OCI-LY1 (cell line): Measurements from ENCODE around the gene CACNA1B.
"Not testable (repeated sequence)": the region's sequence is repeated elsewhere in the genome, so short reads cannot be mapped to it uniquely, and the experiment has no call there.

ENCODE experiments used
- H2AFZ ChIP-seq: fragments of 200-600 bp; sonication (generic), shearing (Covaris generic); 2 replicates; pipeline ENCODE4 v1.6.0; 2014; ENCODE audit warnings: antibody characterized with exemption, mild to moderate bottlenecking, low read length
- H3F3A ChIP-seq: fragments of 200-600 bp; sonication (generic), shearing (Covaris generic); 2 replicates; pipeline ENCODE4 v1.6.0; 2014; ENCODE audit warnings: mild to moderate bottlenecking, antibody characterized with exemption, low read length, moderate library complexity; ENCODE audit not compliant: insufficient read depth
- H3K27ac ChIP-seq: fragments of 200-600 bp; sonication (generic); 2 replicates; pipeline ENCODE4 v1.5.1; 2014; ENCODE audit warnings: low read length, mixed run types, mild to moderate bottlenecking, low read depth; ENCODE audit not compliant: poor library complexity, severe bottlenecking
- H3K27me3 ChIP-seq: fragments of 200-600 bp; sonication (generic); 2 replicates; pipeline ENCODE4 v1.6.0; 2014; ENCODE audit warnings: antibody characterized with exemption, mild to moderate bottlenecking, low read length, moderate library complexity; ENCODE audit not compliant: insufficient read depth
- H3K36me3 ChIP-seq: fragments of 200-600 bp; sonication (generic); 2 replicates; pipeline ENCODE4 v1.6.1; 2014; ENCODE audit warnings: mild to moderate bottlenecking, antibody characterized with exemption, low read length, moderate library complexity, mixed read lengths; ENCODE audit not compliant: insufficient read depth
- H3K4me1 ChIP-seq: fragments of 200-600 bp; sonication (generic); 2 replicates; pipeline ENCODE4 v1.5.1; 2014; ENCODE audit warnings: mild to moderate bottlenecking, low read length, moderate library complexity; ENCODE audit not compliant: insufficient read depth, severe bottlenecking
- H3K4me2 ChIP-seq: fragments of 200-600 bp; sonication (generic), shearing (Covaris generic); 2 replicates; pipeline ENCODE4 v1.6.1; 2014; ENCODE audit warnings: low read length
- H3K4me3 ChIP-seq: fragments of 200-600 bp; sonication (generic); 2 replicates; pipeline ENCODE4 v1.5.1; 2014; ENCODE audit warnings: low read length, low read depth, mild to moderate bottlenecking, mixed read lengths; ENCODE audit not compliant: poor library complexity, severe bottlenecking
- H3K79me2 ChIP-seq: fragments of 200-600 bp; shearing (Covaris generic); 2 replicates; pipeline ENCODE4 v1.6.1; 2016; ENCODE audit warnings: mixed run types, low read length, mixed read lengths; ENCODE audit not compliant: insufficient read depth
- H3K9ac ChIP-seq: fragments of 200-600 bp; sonication (generic), shearing (Covaris generic); 2 replicates; pipeline ENCODE4 v1.6.1; 2014; ENCODE audit warnings: mild to moderate bottlenecking, low read length, mixed read lengths
- H3K9me2 ChIP-seq: fragments of 200-600 bp; sonication (generic), shearing (Covaris generic); 2 replicates; pipeline ENCODE4 v1.6.1; 2014; ENCODE audit warnings: low read depth, mild to moderate bottlenecking, low read length, mixed read lengths
- H3K9me3 ChIP-seq: fragments of 200-600 bp; shearing (Covaris generic); 2 replicates; pipeline ENCODE4 v1.6.1; 2014; ENCODE audit warnings: low read length, mixed read lengths
- H4K20me1 ChIP-seq: fragments of 200-600 bp; sonication (generic), shearing (Covaris generic); 2 replicates; pipeline ENCODE4 v1.6.0; 2016; ENCODE audit warnings: mild to moderate bottlenecking, low read length; ENCODE audit not compliant: insufficient read depth
- EZH2 ChIP-seq: fragments of 200-600 bp; sonication (generic), shearing (Covaris generic); IDR thresholded peaks from 2 replicates; pipeline ENCODE4 v1.8.0; 2017; ENCODE audit warnings: borderline replicate concordance, mixed run types, mild to moderate bottlenecking, antibody characterized with exemption, low read length, moderate library complexity, mixed read lengths
- TF ChIP-seq, protein P1 (sequence below): fragments of 200-600 bp; sonication (generic), shearing (Covaris generic); IDR thresholded peaks from 2 replicates; pipeline ENCODE4 v1.5.1; 2017; ENCODE audit warnings: mild to moderate bottlenecking, antibody characterized with exemption, low read length, moderate library complexity, mixed read lengths

Gene CACNA1B

DNA sequence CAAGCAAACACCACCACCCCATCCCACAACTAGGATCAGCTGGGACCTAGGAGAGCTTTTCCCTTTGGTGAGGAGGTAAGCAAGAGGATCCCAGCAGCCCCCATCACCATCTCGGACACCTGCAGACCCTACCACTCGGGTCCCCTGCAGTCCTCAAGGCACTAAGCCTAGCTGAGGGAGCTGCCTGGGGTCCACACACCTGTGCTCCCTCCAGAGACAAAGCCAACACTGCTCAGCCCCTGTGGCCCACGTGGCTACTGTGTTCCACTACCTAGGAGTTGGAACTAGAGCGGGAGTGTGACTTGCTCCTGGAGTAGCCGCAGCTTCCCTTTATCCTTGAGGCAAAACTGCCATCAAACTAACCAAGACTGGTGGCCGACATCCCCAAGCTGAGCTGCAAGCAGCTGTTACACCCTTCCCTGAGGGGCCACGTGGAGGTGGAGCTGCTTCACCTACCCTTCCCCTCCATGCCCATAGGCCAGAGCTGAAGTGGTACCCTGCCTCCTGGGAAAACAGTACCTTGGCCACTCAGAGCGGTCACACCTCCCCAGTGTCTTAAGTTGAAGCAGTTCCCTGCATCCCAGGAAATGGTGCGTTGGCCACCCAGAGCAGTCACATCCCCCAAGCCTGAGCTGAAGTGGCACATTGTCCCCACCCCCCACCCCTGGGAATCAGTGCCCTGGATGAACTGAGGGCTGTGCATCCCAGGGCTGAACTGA, 205.5 kb downstream of the CACNA1B start:
- H3K9ac ChIP-seq, result no peak overlapping the region
- no peaks in the 10 kb centered on the region for H3F3A ChIP-seq
- no peaks in the 10 kb centered on the region for H3K4me1 ChIP-seq
- no peaks in the 10 kb centered on the region for H3K9me2 ChIP-seq
- H3K9me3 ChIP-seq, result peaks cover 4% of the 10 kb centered on the region; the same call in 1 of the 2 replicates
- H2AFZ ChIP-seq, result no peak overlapping the region
- no peak overlapping the region for H3K4me2 ChIP-seq
- no peak overlapping the region for H3K27ac ChIP-seq
- H3K27me3 ChIP-seq, result 0 out of 2 replicates have a peak, but pooled peaks cover 6% of the 10 kb centered on the region
- no peaks in the 10 kb centered on the region for H3K36me3 ChIP-seq
- no peaks in the 10 kb centered on the region for H3K79me2 ChIP-seq
- no peak for TF ChIP-seq EZH2
- TF ChIP-seq, protein P1, sequence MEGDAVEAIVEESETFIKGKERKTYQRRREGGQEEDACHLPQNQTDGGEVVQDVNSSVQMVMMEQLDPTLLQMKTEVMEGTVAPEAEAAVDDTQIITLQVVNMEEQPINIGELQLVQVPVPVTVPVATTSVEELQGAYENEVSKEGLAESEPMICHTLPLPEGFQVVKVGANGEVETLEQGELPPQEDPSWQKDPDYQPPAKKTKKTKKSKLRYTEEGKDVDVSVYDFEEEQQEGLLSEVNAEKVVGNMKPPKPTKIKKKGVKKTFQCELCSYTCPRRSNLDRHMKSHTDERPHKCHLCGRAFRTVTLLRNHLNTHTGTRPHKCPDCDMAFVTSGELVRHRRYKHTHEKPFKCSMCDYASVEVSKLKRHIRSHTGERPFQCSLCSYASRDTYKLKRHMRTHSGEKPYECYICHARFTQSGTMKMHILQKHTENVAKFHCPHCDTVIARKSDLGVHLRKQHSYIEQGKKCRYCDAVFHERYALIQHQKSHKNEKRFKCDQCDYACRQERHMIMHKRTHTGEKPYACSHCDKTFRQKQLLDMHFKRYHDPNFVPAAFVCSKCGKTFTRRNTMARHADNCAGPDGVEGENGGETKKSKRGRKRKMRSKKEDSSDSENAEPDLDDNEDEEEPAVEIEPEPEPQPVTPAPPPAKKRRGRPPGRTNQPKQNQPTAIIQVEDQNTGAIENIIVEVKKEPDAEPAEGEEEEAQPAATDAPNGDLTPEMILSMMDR, result no peak
- no peaks in the 10 kb centered on the region for H4K20me1 ChIP-seq
- H3K4me3 ChIP-seq, result no peak overlapping the region

DNA sequence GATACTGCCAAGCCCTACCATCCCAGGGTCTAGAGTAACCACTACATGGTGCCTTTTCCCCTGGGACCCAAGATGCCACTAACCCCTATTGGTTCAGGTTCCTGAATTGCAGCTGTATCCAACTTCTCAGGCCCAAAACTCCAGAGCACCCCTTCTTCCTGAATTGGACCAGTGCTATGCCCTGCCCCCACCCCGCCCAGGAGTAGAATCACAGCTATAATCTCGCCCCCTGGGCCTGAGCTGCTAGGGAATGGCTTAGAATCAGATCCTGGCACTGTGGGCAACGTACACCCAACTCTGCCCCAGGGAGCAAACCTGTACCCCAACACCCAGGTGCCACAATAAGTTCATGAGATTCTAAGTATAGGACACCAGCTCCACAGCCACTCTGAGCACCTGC, 206.3 kb downstream of the CACNA1B start:
- no peak overlapping the region for H2AFZ ChIP-seq
- no peaks in the 10 kb centered on the region for H3K4me1 ChIP-seq
- H3K79me2 ChIP-seq, result no peaks in the 10 kb centered on the region
- H3K27ac ChIP-seq, result no peak overlapping the region
- 0 out of 2 replicates have a peak, but pooled peaks cover 6% of the 10 kb centered on the region for H3K27me3 ChIP-seq
- no peaks in the 10 kb centered on the region for H3K36me3 ChIP-seq
- no peaks in the 10 kb centered on the region for H3K9me2 ChIP-seq
- H3K9me3 ChIP-seq, result peaks cover 4% of the 10 kb centered on the region; the same call in 1 of the 2 replicates
- H4K20me1 ChIP-seq, result no peaks in the 10 kb centered on the region
- H3K4me2 ChIP-seq, result no peak overlapping the region
- H3F3A ChIP-seq, result no peaks in the 10 kb centered on the region
- H3K4me3 ChIP-seq, result no peak overlapping the region
- TF ChIP-seq, protein P1, result no peak
- TF ChIP-seq EZH2, result no peak
- no peak overlapping the region for H3K9ac ChIP-seq

DNA sequence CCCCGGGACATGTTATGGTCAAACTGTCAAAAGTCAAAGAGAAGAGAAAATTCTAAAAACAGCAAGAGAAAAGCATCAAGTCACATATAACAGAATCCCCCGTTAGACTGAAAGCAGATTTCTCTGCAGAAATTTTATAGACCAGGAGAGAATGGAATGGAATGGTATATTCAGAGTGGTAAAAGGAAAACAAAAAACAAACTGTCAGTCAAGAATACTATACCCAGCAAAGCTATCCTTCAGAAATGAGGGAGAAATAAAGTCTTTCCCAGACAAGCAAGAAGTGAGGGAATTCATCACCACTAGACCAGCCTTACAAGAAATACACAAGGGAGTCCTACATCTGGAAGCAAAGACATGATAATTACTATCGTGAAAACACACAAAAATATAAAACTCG, 208.0 kb downstream of the CACNA1B start:
- no peaks in the 10 kb centered on the region for H3K79me2 ChIP-seq
- H4K20me1 ChIP-seq, result no peaks in the 10 kb centered on the region
- no peak overlapping the region for H3K4me2 ChIP-seq
- no peak overlapping the region for H3K27ac ChIP-seq
- H3K36me3 ChIP-seq, result no peaks in the 10 kb centered on the region
- H3K9me3 ChIP-seq, result peaks cover 4% of the 10 kb centered on the region; the same call in 1 of the 2 replicates
- H3K4me3 ChIP-seq, result no peak overlapping the region
- no peaks in the 10 kb centered on the region for H3K9me2 ChIP-seq
- no peaks in the 10 kb centered on the region for H3K4me1 ChIP-seq
- H2AFZ ChIP-seq, result no peak overlapping the region
- TF ChIP-seq EZH2, result no peak
- TF ChIP-seq, protein P1, result no peak
- no peak overlapping the region for H3K9ac ChIP-seq
- H3F3A ChIP-seq, result no peaks in the 10 kb centered on the region
- 0 out of 2 replicates have a peak, but pooled peaks cover 6% of the 10 kb centered on the region for H3K27me3 ChIP-seq

DNA sequence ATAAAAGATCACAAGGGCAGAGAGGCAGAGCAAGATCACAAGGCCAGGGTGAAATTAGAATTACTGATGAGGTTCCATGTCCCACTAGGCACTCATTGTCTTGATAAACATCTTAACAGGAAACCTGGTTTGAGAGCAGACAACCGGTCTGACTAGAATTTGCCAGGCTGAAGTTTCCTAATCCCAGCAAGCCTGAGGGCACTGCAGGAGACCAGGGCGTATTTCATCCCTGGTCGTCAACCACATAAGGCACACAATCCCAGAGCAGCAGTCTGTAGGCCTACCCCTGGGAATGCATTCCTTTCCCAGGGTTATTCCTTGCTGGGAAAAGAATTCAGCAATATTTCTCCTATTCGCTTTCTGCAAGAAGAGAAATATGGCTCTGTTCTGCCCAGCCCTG, 214.5 kb downstream of the CACNA1B start:
- H3K79me2 ChIP-seq, H3K4me3 ChIP-seq, H3K27me3 ChIP-seq, H3F3A ChIP-seq, H3K27ac ChIP-seq, H3K9me3 ChIP-seq, H3K9ac ChIP-seq, H3K4me2 ChIP-seq, H3K9me2 ChIP-seq, H3K36me3 ChIP-seq, H4K20me1 ChIP-seq, H3K4me1 ChIP-seq, H2AFZ ChIP-seq: not testable (repeated sequence)
